Stomach (tissue), 4 donors: ENCODE measurements around the gene REEP6.

ENCODE experiments used
- CTCF ChIP-seq, 7 experiments: fragments of 450-650 bp in 4 of 7; fragments of 200-600 bp in 3 of 7; sonication (generic) in 3 of 7; IDR thresholded peaks; one replicate each; pipeline ENCODE4 v1.5.1; 2016 to 2019; ENCODE audit warnings: antibody characterized with exemption in 7 of 7, control low read depth in 2 of 7, mild to moderate bottlenecking in 1 of 7
- EP300 ChIP-seq: sonication (generic); formaldehyde crosslinking; IDR thresholded peaks from one replicate; pipeline ENCODE4 v1.6.1; 2017; ENCODE audit warnings: antibody characterized with exemption
- POLR2A ChIP-seq, 4 donors: fragments of 450-650 bp; IDR thresholded peaks; one replicate each; pipeline ENCODE4 v1.6.1; 2016; ENCODE audit warnings: antibody characterized with exemption in 4 of 4, control low read depth in 2 of 4, mild to moderate bottlenecking in 1 of 4, moderate library complexity in 1 of 4
- POLR2AphosphoS5 ChIP-seq, 3 donors: sonication (generic); formaldehyde crosslinking; IDR thresholded peaks; one replicate each; pipeline ENCODE4 v1.6.1; 2016; ENCODE audit warnings: antibody characterized with exemption in 3 of 3

- no peak for TF ChIP-seq CTCF (IDR thresholded peaks at IDR 0.05)
- TF ChIP-seq POLR2AphosphoS5 (IDR thresholded peaks at IDR 0.05), result no peak
- no peak for TF ChIP-seq EP300
- no peak for TF ChIP-seq POLR2A (IDR thresholded peaks at IDR 0.05)
Observed at GRCh38 chr19:1502433-1503088, 11.6 kb downstream of the REEP6 start.
